NCI-H2107 (cell line): ENCODE measurements around the gene HHIPL1.
"Not testable (repeated sequence)": the region's sequence is repeated elsewhere in the genome, so short reads cannot be mapped to it uniquely, and the experiment has no call there.

Experiments used
- DNase-seq: peaks from one replicate; lab custom pipeline; 2025; lab: John Stamatoyannopoulos, UW

Gene HHIPL1

DNA sequence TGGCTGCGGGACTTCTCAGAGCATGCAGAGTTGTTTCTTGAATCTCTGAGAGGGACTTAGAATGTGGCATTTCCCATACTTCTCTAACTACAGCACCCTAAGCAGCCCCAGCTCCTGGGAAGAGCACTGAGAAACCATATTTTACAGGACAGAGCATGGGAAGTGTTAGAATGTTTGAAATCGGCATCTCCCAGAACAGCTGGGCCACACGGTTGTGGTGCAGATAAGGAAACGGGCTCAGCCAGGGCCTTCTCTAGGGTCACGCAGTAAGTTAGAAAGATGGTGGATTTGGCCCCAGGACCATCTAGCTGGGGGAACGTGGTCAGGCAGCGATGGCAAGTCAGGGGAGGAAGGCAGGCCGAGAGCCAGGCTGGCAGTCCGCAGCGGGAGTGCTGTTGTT, 10.5 kb upstream of the HHIPL1 start:
- no peak for DNase-seq

DNA sequence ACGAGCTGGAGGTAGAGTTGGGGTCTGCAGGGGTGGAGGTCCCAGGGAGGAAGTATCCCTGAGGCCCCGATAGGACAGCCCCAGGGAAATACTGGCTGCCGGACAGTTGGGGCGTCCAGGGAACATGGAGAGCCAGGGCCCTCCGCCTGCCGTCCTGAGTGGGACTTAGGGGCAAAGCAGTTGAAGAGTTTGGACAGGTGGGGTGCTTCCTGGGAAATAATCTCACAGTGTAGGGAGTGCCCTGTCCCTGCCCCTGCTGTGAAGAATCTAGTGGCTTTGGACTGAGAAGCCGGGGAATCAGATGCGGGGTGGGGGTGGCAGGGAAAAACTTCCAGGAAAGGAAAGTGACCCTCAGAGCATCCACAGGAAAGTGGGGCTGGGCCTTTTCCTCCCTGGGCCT, 9.8 kb upstream of the HHIPL1 start:
- DNase-seq: no peak

DNA sequence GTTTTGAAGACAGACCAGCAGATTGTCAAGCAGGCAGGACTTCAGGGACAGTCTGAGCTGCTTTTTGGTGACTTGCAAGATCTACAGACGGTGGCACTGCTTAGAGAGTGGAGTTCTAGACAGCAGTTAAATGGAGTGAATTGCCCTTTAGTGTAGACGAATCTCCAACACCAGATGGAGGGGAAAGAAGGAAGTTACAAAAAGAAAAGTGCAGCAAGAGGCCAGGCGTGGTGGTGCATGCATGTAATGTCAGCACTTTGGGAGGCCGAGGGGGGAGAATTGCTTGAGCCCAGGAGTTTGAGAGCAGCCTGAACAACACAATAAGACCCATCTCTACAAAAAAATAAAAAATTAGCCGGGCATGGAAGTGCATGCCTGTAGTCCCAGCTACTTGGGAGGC, 8.4 kb upstream of the HHIPL1 start:
- DNase-seq: no peak

DNA sequence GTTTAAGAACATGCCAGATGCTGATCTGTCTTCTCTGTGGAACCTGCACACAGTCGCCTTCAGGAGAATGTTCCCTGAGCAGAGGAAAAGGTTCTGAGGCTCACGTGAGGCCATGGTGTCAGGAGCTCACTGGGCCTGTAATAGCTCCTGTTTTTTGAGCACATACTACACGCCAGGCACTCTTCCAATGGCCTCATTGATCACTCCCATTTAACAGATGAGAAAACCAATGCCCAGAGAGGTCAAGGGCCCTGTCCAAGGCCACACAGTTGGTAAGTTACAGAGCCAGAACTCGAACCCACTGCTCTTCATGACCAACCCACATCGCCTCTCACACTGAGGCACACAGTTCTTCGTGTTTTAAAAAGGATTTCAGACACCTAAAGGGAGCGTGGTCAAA, 7.3 kb upstream of the HHIPL1 start:
- DNase-seq: no peak

DNA sequence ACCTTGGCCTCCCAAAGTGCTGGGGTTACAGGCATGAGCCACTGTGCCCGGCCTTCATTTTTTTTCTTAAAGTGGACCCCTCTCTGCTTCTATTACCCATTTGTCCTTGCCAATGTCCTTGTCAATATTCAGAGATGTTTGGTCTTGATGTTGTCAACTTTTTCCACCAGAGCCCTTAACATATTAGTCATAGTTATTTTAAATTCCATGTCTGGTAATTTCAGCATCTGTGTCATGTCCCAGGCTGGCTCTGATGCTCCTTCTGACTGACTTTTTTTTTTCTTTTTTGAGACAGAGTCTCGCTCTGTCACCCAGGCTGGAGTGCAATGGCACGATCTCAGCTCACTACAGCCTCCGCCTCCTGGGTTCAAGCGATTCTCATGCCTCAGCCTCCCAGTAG, 2.2 kb upstream of the HHIPL1 start:
- DNase-seq: not testable (repeated sequence)

DNA sequence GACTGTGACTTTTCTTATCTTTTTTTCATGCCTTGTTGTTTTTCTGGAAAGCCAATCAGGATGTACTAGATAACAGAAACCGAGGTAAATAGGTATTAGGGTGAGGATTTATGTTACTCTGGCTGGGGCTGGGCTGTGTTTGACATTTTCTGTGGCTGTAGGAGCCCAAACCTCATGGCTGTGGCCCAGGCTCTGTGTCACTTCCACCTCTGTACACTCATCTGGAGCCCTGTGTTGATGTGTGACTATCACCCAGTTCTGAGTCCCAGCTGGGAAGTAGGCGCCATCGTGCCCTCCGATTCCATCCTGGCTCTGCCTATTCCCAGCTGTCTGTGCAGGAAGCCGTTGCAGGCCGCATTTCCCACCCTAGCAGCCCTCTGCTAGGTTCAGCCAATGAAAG, 1.6 kb upstream of the HHIPL1 start:
- no peak for DNase-seq

DNA sequence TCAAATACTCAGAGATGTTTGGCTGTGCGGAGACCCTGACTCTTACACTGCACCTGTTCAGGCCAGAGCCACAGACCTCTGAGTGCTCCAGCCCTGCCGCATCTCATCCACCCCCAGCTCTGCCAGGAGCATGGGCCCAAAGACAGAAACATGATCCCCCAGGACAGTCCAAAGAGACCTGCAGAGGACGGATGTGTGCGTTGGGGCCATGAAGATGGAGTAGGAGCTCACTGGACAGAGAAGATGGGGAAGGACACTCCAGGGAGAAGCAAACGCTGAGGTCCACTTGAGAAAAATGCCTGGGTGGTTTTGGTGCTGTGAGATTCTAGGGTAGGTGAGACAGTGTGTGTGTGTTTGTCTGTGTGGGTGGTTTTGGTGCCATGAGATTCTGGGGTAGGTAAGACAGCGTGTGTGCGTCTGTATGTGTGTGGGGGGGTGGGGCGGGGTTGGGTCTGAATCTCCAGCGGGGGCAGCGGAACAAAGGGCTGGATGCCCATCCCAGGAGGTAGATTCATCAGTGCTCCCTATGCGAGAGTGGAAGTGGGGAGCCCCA, 818 bp upstream of the HHIPL1 start:
- no peak for DNase-seq

DNA sequence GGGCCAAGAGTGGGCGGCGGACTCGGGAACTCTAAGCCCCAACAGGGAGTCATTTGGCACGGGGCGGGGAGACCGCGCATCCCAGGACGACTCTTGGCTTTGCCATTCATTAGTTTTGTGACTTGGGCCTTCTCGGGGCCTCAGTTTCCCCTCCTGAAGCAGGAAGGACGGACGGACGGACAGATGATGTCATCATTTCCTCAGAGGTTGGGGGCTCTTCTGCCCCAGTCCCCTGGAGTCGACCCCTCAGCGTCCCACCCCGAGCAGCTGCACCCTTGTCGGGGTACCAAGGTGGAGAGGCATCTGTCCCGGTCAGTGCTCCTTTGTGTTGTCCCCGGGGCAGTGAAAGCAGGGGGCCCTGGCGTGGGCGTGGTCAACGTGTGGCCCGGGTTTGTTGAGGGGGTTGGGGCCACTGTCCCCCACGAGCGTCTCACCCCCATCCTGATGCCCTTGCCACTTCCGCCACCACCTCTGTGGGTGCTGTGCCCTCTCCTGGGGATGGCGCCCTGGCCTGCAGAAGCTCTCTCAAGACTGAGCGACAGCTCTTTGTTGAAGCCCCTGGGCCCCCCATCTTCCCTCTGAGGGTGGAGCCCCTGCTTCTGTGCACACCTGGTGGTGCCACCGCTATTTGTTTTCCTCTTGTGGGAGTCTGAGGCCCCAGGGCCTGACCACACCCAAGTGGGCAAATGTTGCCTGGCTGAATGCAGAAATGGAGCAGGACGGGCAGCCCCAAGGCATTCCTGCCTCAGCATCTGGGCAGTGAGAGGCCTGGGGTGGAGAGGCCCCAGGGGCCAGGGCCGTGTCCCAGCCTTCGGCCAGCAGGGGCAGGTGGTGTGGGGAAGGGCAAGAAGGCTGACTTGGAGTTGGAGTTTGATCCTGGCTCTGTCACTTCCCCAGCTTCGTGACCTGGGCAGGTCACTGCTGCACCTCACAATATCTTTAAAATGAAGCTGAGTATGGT, 896 bp downstream of the HHIPL1 start:
- no peak for DNase-seq

DNA sequence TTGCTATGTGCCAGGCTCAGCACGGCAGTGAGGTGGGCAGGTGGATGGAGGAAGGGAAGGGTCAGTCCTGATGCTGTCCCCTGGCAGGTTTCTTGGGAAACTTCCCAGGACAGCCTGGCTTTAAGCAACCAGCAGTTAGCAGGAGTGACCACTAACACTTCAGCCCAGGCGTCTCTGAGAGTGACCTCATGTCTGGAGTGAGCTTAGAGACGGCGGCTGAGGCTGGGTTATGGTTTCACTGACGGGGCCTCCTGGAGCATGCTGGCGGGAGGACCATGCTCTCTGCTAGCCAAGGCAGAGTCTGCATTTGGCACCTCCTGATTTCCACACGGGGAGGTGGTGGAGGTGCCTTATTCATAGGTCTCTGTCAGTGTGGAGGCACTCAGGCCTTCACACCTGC, 2.5 kb downstream of the HHIPL1 start:
- DNase-seq: no peak

DNA sequence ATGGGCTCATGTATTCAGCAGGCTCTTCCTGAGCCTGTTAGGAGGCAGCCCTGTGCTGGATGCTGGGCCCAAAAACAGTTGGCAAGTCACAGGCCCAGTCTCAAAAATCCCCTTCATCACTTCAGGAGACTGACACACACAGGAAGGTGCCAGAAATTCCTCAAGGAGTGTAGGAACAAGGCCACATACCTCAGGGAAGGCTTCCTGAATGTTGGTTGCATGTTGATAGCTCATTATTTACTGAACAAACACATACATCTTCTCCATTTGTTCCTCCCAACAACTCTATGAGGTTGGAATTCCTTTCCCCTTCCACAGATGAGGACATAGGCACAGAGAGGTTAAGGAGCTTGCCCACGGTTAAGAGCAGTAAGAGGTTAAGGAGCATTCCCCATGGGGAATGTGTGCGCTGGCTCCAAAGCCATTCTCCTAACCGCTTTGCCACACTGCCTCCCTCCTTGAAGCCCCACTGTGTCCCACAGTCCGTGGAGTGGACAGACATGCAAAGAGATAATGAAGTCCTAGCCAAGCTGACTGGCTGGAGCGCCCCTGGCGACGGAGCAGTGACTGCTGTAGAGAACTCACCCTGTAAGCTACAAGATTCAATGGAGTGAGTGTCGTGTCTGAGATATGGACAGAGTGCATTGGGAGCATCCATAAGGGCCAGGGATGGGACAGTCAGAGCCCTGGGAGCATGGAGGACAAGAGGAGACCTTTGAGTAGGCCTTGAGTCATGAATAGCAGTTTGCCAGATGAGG, 3.3 kb downstream of the HHIPL1 start:
- no peak for DNase-seq

DNA sequence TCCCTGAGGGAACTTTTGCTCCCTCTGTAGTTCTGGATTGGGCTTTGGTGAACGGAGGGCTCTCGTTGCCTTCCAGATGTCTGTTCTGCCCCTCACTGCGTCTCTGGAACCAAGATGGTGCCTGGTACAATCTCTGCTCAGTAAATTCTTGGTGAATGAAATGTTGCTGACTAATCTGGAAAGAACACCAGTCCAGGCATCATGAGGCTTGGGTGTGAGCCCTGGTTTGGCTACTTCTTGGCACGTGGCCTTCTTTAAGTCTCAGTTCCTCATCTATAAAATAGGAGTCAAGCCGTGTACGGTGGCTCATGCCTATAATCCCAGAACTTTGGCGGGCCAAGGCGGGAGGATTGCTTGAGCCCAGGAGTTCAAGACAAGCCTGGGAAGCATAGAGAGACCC, 4.3 kb downstream of the HHIPL1 start:
- DNase-seq: no peak

DNA sequence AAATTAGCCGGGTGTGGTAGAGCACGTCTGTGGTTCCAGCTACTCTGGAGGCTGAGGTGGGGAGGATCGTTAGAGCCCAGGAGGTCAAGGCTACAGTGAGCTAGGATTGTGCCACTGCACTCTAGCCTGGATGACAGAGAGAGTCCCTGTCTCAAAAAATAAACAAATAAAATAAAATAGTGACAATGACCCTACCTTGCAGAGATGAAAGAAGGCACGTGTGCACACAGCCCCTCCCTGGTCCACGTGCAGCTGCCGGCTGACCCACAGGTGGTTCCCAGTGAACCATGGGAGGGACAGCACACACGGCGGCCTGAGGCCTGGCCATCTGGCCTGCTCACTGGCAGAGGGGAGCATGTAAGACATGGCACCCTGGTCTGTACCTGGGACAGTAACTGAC, 4.7 kb downstream of the HHIPL1 start:
- no peak for DNase-seq

DNA sequence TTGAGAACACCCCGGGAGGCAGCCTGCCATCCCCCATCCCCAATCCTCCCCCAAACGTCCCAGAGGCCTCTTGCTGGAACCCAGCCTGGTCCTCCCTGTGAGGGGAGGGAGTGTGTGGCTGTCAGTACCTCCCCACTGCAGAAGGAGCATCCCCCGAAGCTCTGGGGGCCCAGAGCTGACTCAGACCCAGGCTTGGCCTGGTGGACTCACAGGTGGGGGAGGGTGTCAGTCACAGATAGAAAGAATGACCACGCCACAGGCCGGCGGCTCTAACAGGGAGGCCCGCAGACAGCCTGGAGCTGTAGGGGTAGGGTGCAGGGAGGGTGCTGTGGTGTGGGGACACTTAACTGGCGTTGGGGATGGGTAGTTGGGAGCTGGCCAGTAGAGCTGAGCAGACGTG, 5.3 kb downstream of the HHIPL1 start:
- no peak for DNase-seq

DNA sequence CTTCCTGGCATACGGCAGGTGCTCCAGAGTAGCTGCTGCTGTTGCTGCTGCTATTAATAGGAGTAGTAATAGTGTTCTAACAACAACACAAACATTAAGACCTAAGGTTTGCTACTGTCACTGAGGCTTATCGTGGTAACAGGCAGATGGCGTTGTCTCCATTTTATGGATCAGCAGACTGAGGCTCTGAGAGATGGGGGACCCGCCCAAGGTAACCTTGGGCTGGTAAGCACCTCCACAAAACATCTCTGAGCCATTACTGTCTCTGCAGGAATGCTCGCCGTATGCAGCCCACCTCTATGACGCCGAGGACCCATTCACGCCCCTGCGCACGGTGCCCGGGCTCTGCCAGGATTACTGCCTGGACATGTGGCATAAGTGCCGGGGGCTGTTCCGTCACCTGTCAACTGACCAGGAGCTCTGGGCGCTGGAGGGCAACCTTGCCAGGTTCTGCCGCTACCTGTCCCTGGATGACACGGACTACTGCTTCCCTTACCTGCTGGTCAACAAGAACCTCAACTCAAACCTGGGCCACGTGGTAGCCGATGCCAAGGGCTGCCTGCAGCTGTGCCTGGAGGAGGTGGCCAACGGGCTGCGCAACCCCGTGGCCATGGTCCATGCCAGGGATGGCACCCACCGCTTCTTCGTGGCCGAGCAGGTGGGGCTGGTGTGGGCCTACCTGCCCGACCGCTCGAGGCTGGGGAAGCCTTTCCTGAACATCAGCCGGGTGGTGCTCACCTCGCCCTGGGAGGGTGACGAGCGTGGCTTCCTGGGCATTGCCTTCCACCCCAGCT, 7.2 kb downstream of the HHIPL1 start:
- DNase-seq: no peak

DNA sequence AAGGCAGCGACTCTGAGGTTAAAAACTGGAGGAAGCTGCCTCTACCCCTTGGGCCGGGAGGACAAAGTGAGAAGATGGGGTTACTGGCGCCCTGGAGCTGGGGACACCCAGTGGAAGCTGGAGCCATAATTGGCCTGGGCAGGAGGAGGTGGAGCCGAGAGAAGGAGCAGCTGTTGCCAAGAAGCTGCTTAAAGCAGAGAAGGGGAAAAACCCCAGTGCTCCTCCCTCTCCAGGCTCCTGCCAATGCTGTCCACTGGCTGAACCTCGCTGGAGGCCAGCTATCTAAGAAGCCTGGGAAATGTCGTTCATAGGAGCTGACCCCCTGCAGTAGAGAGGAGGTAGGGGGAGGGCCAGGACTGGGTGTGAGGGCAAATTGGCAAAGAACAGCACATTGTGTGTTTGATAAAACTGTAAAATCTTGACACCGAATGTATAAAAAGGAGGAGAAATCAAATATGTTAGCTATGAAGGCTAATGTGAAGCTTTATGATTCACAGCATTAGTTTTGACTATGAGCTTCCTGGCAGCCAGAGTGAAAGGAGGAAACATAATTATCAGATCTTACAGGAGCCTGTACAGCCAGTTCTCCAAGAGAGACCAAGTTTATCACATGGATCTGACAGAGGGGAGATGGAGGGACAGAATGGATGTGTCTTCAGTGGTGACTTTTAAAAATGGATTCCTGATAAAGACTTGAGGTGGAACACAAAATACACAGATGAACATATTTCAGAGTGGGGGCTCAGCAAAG, 9.5 kb downstream of the HHIPL1 start:
- DNase-seq: no peak

DNA sequence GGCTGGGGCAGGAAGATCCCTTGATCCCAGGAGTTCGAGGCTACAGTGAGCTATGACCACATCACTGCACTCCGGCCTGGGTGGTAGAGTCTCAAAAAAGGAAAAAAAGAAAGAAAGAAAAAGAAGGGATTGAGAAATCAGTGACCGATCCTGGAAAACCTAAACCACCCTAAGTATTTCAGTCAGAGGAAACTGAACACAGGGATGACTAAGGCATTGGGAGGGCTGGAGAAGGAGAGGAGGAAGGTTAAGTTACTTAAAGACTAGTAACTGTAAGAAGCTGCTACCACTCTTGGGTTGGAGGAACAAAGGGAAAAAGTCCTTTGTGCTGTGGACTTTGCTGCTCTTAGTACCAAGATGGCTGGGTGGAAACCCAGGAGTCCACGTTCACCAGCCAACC, 10.6 kb downstream of the HHIPL1 start:
- no peak for DNase-seq

DNA sequence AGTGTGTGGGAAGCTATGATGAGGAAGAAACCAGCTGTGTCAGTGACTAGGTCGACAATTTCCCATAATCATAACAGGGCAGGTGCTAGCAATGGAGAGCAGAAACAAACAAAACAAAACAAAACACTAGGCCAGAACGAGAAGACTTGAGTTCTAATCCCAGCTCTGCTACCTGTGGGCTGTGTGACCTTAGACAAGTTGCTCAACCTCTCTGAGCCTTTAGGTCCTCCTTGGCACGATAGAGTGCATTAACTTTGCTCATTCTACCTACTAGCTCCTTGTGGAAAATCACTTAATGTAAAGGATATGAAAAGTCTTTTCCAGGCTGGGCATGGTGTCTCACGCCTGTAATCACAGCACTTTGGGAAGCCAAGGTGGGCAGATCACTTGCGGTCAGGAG, 11.2 kb downstream of the HHIPL1 start:
- no peak for DNase-seq

DNA sequence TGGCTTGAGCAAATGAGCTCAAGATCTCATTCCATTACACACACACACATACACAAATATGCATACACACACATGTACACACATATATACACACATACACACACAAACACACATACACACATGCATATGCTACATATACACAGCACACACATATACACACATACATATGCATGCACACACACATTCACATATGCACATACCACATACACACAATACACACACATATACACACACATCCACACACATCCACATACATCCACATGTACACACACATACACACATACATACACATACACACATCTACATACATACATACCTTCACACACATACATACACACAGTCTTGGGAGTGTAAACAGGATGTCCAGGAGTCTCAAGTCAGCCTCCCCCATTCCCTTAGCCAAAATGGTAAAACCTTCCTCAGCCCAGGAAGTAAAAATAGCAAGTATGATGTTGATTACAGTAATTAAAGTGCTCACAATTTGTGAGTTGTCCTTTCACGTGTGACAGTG, 12.8 kb downstream of the HHIPL1 start:
- no peak for DNase-seq

DNA sequence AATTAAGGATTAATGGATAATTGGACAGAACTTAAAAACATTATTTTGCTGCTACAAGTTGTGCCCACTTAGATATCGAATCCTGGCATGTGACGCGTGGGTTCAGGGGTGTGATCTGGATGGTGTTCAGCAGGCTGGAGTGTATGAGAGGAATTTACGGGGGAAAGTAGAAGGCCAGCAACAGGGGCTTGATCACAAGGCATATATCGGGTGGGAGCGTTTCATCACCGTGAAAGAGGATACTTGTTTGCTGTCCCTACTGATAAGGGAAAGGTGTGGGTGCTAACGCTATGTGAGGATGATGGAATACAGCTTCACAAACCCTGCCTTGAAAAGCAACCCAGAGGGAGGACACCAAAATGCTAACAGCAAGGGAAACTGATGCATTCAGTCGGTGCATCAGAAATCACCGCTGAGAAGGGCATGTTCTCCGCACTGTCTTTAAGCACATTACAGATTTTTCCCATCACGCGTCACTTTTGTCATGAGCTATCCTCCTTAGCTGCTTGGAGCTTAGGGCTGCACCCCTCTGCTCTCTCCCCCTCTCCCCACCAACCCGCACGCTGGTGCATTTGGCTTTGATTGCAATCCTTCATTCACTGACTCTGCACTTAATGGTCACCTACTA, 13.4 kb downstream of the HHIPL1 start:
- DNase-seq: no peak

DNA sequence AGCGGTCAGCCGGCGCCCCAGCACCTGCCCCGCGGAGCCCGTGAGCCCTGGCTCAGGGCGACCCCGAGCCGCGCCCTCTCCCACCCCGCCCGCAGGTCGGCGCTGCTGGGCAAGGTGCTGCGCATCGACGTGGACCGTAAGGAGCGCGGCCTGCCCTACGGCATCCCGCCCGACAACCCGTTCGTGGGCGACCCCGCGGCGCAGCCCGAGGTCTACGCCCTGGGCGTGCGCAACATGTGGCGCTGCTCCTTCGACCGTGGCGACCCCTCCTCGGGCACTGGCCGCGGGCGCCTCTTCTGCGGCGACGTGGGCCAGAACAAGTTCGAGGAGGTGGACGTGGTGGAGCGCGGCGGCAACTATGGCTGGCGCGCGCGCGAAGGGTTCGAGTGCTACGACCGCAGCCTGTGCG, 14.4 kb downstream of the HHIPL1 start:
- no peak for DNase-seq
